Measurements from ENCODE around the gene F2RL3. TPM values are rescaled to one million over a fixed set of nuclear protein-coding genes. Genes with fewer than 3 reads are reported as not detected.

The F2RL3 gene
- polyA plus RNA-seq (ENCODE audit: insufficient read length in 10 of 10) = under 1 TPM; 0.13 to 0.49 (median 0.33) TPM
- long read RNA-seq, donor 1 = 0 reads
- long read RNA-seq, donor 2, partial matches to known transcripts = 0 of 1 reads
- long read RNA-seq, donor 2, other reads (novel, unspliced or antisense) = 0 of 1 reads
- long read RNA-seq, donor 3 = 0 reads
- long read RNA-seq, donor 4 = 0 reads
- long read RNA-seq, donor 5 = 0 reads
- long read RNA-seq, donor 6 = 0 reads
- long read RNA-seq, donor 7 = 0 reads
- long read RNA-seq, donor 8 = 0 reads
- long read RNA-seq, donor 9 = 0 reads

DNA sequence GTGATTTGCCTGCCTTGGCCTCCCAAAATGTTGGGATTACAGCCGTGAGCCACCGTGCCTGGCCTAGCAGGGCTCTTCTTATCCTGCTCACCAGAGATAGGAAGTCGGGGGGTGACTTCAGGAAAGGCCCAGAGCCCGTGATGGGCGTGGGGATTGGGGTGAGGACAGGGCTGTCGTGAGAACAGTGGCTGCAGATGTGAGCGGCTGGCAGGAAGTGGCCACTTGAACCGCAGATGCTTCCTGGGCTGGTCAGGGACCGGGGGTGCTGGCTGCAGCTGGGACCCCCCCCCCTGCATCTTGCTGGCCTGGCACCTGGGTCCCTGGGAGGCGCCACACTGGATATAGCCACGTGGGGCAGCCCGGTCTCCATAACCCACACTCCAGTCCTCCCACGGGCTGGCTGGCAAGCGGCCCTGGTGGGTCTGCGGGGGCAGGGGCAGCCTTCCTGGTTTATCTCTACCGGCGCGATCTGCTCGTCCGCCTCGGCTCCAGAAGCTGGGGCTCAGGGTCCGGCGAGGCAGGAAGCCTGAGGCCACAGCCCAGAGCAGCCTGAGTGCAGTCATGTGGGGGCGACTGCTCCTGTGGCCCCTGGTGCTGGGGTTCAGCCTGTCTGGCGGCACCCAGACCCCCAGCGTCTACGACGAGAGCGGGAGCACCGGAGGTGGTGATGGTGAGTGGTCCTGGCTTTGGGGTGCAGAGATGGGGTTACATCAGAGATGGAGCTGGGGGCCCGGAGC is at the start of gene F2RL3:
Gene F2RL3, plus strand, starts transcription at position 371 of the 737 bp plus-strand sequence. Its CDS starts 191 bp downstream, at position 562.
- peak in 1 of 3 donors; percentile 57 for DNase-seq

DNA sequence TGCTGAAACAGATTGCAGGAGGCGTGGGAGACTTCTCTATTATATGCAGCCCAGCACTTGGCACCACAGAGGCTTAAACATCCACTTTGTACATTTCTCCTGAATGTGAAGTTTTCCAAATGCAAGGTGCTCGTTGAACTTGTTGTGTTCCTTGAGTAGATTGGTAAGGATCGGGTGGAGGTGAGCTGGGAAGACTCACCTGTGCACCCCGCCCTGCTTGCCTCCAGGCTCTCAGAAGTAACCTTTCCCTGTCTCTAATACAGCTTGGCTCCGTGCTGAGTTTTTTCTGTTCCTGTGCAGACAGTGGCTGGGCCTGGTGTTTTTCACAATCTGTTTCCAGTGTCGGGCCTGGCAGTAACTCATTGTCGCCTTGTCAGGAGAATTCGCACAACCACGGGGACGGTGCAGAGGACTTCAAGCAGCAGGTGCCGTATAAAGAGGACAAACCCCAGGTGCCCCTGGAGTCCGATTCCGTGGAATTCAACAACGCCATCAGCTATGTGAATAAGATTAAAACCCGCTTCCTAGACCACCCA is 47.3 kb upstream of the F2RL3 start:
- DNase-seq = no peak

DNA sequence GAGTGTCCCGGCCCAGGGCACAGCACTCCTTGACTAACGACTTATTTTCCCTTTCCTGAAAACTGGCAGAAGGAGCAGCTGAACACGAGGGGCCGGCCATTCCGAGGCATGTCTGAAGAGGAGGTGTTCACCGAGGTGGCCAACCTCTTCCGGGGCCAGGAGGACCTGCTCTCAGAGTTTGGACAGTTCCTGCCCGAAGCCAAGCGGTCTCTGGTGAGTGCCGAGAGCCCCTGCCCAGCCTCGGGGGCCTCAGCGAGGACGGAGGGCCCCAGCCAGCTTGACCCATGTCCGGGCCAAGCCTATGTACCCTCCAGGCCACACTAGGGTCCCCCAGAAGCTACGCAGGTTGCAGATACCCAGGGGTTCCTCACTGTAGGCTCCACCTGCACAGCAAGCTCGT is 41.9 kb upstream of the F2RL3 start:
- no peak for DNase-seq

DNA sequence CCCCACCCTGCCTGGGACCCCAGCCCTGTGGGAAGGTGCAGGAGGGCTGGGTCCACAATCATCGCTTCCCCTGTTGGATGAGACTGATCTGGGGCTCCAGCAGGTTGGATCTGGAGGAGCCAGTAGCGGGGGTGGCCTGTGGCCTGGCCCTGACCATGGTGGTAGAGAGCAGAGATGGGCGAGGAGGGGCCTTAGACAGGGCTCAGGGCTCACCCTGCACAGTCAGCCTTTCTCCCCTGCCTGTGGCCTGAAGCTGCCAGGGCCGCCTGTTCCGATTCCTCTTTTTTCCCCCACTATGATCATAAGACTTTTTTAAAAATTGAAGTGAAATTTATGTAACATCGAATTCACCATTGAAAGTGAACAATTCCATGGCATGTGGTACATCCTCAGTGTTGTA is 41.4 kb upstream of the F2RL3 start:
- no peak for DNase-seq

DNA sequence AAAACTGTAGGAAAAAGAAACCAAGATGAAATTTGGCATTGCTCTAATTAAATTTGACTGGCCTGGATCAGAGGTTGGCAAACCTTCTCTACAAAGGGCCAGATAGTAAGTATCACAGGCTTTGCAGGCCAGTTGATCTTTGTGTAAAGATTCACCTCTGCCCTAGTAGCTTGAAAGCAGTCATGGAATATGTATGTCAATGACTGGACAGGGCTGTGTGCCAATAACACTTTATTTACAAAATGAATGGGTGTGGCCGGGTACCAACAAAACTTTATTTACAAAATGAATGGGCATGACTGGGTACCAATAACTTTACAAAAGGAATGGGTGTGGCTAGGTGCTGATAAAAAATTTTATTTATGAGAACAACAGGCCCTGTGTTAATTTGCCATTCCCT is 39.6 kb upstream of the F2RL3 start:
- no peak for DNase-seq

DNA sequence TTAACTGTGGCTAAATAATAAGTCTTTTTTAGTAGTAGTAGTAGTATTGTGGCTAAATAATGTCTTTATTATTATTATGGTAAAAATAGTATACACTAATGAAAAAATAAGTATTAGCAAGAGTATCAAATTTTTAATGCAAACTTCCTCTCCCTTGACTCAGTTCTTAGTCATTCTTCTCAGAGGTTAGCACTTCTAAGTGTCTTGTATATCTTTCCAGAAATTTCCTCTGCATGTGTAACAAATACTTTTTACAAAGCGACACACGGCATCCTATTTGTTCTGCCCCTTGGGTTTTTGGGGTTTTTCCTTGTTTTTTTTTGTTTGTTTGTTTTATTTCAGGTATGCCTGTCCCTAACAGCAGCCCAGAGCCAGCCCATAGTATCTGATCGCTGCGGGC is 38.7 kb upstream of the F2RL3 start:
- DNase-seq = no peak

DNA sequence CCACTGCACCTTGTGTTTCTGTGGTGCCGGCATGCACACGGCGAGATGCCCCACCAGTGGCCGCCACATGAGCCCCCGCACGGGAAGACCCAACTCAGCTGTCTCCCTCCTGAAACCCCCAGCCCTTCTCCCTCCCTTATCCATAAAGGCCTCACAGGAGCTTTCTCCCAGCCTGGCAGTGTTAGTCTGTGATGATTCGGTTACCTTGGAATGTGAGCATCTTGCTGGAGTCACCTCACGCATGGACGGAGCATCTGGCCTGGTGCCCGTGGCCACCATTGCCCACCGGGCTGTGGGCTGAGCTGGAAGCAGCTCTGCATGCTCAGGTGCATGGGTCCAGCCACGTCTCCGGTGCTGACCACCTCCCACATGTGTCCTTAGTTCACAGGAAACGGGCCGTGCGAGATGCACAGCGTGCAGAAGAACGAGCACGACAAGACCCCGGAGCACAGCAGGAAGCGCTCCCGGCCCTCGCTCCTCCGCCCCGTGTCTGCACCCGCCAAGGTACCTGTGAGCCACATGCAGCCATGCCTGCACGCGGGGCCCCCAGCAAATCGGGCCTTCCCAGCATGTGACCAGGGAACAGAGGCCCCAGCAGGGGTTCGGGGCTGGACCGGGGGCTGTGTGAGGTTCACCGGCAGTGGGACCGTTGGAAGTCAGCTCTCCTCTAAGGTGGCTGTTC is 37.6 kb upstream of the F2RL3 start:
- no peak for DNase-seq

DNA sequence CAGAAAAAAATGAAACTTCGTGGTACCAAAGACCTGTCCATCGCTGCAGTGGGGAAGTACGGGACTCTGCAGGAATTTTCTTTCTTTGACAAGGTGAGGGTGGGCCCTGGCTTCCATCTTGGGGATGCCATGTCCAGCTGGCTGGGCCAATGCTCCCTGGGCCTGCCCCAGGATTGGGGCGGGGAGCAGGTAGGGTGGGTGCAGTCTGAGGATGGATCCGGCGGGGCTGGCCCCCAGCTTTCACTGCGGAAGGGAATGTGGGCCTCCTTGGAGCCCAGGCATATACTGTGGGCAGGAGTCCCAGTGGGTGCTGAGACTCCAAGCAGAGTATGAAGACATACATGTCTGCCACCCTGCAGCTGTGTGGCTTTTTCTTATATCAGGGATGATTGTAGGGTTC is 35.7 kb upstream of the F2RL3 start:
- no peak for DNase-seq

DNA sequence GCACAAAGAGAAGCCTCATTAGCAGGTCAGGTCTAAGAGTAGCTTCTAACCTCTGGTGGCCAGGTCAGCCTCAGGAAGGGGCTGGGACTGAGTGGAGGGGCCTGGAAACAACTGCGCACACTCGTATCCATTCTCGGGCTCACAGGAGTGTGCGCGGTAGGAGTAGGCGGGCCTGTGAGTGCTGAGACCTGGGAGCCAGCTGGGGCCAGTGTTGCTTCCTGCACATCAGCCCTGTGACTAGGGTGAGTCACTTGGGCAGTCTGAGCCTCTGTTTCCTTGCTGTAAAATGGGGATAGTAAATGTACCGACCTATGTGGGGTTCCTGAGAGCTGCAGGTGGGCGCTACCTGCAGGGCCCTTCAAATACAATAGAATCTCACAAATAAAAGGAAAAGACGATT is 32.7 kb upstream of the F2RL3 start:
- no peak for DNase-seq

DNA sequence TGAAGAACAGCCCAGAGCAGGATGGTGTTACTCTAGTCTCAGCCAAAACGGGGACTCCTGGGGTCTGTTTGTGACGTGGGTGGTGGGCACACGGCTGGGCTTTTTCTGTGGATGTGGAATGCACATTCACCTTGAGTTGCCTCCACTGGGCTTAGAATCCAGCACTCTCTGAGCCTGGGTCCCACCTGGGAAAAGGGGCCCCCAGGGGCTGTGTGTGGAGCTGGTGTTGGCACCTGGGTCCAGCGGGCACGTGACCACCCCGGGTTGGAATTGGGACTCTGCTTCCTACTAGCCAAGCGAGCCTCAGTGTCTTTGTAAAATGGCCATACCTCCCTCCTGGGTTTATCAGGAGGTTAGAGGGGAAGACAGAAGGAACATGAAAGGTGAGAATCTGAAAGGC is 29.2 kb upstream of the F2RL3 start:
- no peak for DNase-seq

DNA sequence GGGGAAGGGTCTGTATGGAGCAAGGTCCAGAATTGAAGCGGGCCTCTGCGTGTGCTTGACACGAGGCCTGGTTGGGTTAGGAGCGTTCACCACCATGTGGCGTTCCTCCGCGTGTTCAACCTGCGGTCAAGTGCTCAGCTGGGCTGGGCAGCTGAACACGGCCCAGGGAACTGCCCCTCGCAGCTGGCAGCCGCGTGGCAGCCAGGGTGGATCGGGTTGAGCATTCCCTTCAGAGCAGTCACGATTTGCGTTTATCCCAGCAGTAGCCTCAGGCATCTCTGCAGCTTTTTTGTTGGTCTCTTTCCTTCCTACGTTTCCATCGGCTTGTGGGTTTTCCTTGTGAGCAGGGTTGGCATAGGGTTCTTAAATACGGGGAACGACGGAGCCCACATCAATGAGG is 28.7 kb upstream of the F2RL3 start:
- DNase-seq = no peak

DNA sequence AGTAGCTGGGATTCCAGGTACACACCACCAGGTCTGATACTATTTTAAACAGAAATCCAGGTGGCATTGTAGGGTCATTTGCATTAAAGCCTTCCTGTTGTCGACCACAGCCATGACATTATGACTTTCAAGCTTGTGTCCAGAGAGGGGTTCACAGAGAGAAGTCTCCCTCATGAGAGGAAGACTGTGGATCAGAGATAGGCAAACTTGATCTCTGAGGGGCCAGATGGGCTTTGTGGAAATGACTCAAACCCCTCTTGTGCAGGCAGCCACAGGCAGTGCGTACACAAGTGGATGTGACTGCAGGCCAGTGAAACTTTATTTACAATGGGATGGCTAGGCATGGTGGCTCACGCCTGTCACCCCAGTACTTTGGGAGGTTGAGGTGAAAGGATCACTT is 27.8 kb upstream of the F2RL3 start:
- DNase-seq = no peak

DNA sequence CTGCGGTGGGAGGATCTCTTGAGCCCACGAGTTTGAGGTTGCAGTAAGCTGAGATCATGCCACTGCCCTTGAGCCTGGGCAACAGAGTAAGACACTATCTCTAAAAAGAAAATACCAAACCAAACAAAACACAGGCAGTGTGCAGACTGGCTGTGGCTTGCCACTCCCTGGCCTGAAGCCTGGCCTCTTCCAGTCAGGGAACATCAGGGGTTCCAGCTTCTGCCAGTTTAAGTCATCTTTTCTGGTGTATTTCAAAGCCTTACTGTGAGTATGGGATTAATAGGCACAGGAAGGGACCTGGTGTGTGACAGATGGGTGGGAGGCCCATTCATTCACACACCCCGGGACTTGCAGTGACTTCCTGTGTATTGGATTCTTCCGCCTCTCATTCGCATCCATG is 27.0 kb upstream of the F2RL3 start:
- DNase-seq = no peak

DNA sequence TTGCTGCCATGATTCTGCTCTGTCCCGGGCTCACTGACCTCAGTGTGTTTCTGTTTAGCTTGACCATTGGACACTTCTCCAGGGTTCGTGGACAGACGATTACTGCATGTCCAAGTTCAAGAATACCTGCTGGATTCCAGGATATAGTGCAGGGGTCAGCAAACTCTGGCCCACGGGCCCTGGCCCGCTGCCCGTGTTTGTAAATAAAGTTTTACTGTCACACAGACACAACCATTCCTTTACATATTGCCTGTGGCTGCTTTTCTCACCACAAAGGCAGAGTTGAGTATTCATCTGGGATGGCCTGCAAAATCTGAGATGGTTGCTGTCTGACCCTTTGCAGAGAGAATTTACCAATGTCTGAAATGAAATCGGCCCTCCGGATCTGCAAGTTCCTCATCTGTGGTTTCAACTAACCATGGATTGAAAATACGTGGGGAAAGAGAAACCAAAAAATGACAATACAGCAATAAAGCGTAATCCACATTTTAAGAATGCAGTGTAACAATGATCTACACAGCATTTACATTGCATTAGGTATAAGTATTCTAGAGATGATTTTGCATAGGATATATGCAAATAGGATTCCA is 25.9 kb upstream of the F2RL3 start:
- no peak for DNase-seq

DNA sequence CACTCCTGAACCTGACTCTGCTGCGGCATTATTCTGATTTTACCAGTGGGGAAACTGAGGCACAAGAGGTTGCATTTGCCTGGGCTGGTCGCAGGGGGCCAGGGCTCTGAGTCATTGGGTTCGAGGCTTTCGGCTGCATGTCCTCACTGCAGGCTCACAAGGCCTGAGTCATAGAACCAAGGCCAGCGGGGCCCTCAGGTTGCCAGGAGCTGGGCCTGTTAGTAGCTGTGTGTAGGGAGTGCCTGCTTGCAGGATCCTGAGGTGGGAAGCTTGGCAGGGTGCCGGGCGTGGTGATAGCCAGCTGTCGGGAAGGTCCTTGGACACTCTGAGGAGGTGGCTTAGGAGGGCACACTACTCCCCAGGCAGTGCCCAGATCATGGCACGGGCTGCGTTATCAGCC is 21.6 kb upstream of the F2RL3 start:
- no peak for DNase-seq

DNA sequence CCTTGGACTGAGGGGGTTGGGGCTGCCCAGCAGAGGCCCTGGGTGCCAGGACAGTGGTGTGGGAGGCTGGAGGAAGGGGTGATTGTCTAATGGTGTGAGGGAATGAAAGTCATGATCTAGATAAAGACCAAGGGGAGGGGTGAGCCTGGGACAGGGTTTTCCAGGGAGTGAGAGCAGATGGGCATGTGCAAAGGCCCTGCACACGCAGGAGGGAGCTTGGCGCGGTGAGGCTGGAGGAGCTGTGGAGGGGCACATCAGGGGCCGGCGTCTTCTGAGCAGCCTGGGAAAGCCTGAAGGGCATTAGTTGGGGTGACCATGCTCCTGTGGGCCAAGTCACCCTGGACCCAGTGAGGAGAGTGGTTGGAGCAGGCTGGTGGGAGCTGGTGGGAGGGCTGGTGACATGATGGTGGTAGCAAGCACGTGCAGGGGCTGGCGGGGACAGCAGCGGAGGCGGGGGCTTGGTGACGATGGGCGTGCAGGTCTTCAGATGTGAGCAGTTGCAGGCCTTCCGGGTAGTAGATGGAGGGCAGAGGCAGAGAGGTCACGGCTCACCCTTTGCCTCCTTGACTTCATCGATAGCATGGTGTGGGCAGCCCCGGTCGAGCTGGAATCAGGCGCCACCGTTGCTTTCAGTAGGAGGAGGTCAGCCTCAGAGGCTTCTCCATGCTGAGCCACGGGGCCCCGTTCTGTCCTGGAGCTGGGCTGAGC is 20.2 kb upstream of the F2RL3 start:
- no peak for DNase-seq

DNA sequence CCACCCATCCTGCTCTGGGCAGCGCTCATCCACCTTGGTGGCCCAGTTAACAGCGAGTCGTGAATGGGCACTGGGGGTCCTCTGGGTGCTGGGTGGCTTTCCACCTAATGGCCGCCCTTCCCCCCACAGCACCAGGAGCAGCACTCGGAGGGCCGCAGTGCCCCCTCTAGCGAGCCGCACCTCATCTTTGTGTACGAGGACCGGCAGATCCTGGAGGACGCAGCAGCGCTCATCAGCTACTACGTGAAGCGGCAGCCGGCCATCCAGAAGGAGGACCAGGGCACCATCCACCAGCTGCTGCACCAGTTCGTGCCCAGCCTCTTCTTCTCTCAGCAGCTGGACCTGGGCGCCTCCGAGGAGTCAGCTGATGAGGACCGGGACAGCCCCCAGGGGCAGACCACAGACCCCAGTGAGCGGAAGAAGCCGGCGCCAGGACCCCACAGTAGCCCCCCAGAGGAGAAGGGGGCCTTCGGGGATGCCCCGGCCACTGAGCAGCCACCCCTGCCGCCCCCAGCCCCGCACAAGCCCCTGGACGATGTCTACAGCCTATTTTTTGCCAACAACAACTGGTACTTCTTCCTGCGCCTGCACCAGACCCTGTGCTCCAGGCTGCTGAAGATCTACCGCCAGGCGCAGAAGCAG is 19.3 kb upstream of the F2RL3 start:
- no peak for DNase-seq

DNA sequence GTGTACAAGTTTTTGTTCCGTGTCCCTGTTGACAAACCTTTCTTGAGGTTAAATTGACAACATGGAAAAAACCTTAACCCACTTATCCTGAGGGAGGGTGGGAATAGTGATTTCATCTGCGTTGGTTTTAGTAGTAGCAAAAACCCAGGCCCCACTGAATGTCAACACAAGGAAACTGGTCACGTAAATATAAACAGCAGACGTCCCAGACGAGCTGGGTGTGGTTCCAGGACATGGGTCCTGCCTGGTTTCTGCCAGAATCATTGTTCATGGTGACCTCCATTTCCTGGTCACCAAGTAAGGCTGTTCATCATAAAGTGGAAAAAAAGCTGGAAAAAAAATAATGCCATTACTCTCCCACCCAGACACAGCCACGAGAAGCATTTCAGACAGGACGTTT is 16.9 kb upstream of the F2RL3 start:
- DNase-seq = no peak

DNA sequence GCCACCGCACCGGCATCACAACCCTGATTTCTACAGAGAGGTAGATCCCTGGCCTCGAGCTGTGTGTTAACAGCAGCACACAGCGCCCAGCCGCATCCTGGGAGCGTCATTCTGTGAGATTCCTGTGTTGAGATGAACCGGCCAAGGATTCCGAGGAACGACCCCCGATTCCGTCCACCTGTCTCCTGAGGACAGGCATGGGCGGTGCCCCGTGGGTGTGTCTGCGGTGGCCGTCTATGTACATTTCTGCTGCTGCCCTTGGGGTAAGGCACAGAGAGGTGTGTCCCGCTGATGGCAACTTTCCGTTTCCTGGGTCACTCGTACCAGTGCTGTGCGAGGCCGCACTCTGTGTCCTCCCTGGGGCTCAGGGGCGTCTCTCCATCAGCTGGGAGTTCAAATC is 16.1 kb upstream of the F2RL3 start:
- no peak for DNase-seq

DNA sequence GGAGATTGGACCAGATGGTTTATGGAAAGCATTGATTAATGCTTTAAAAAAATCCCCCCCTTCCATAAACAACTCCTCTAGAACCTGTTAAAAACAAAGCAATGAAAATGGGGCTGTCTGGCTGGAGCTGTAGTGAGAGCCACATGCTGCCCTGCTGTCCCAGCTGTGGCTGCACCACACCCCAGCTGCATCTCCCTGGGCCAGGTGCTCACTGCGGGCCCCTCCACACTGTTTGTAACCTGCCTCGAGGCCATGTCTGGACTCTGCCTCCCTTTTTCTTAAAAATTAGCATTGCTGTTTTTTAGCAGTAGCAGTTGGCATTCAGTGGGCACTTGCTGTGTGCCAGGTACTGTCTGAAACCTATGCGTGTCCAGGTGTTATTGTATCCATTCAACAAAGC is 15.2 kb upstream of the F2RL3 start:
- no peak for DNase-seq

DNA sequence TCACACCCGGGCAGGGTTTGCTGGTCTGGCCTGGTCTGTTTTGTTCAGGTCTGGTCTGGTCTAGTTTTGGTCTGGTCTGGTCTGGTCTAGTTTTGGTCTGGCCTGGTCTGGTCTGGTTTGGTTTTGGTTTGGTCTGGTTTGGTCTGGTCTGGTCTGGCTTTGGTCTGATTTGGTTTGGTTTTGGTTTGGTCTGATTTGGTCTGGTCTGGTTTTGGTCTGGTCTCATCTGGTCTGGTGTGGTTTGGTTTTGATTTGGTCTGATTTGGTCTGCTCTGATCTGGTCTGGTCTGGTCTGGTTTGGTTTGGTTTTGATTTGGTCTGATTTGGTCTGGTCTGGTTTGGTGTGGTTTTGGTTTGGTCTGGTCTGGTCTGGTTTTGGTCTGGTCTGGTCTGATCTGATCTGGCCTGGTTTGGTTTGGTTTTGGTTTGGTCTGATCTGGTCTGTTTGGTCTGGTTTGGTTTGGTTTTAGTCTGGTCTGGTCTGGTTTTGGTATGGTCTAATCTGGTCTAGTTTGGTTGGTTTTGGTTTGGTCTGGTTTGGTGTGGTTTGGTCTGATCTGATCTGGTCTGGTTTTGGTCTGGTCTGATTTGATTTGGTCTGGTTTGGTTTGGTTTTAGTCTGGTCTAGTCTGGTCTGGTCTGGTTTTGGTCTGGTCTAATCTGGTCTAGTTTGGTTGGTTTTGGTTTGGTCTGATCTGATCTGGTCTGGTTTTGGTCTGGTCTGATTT is 14.4 kb upstream of the F2RL3 start:
- DNase-seq = no peak

Data from muscle of back (tissue), 13 donors.